Small intestine (tissue), 7 donors: ENCODE measurements around the gene SLC2A10. TPM values are rescaled to one million over a fixed set of nuclear protein-coding genes. Genes with fewer than 3 reads are reported as not detected.

ENCODE experiments used
- DNase-seq, 2 donors: peaks; one replicate each; pipeline versions ENCODE4 v3.0.0 to v3.0.0-alpha.2; 2013
- FAIRE-seq: peaks from 2 replicates; lab custom pipeline; 2012; peaks lifted over from hg19 to GRCh38; lab: Jason Lieb, UNC
- H3K27ac ChIP-seq, 3 donors: one replicate each; pipeline ENCODE4 v1.5.1; 2013; ENCODE audit warnings: low read length in 2 of 3, mild to moderate bottlenecking in 2 of 3, control low read depth in 1 of 3, inconsistent platforms in 1 of 3, low read depth in 1 of 3, moderate library complexity in 1 of 3
- H3K27me3 ChIP-seq, 3 donors: one replicate each; pipeline ENCODE4 v1.6.1; 2013; ENCODE audit warnings: low read length in 3 of 3, inconsistent platforms in 1 of 3; ENCODE audit not compliant: control insufficient read depth in 3 of 3, insufficient read depth in 3 of 3
- H3K36me3 ChIP-seq, 3 donors: one replicate each; pipeline ENCODE4 v1.6.1; 2013; ENCODE audit warnings: low read length in 3 of 3, inconsistent platforms in 1 of 3, low read depth in 1 of 3, mild to moderate bottlenecking in 1 of 3, moderate library complexity in 1 of 3; ENCODE audit not compliant: control insufficient read depth in 3 of 3, insufficient read depth in 2 of 3
- H3K4me1 ChIP-seq, 3 donors: one replicate each; pipeline ENCODE4 v1.6.1; 2013; ENCODE audit warnings: low read length in 2 of 3, inconsistent platforms in 1 of 3, low read depth in 1 of 3, mild to moderate bottlenecking in 1 of 3, moderate library complexity in 1 of 3; ENCODE audit not compliant: control insufficient read depth in 3 of 3, insufficient read depth in 2 of 3
- H3K4me3 ChIP-seq, 3 donors: one replicate each; pipeline ENCODE4 v1.5.1; 2013; ENCODE audit warnings: low read length in 3 of 3, control low read depth in 1 of 3, inconsistent platforms in 1 of 3, low read depth in 1 of 3, mild to moderate bottlenecking in 1 of 3, moderate library complexity in 1 of 3
- H3K9me3 ChIP-seq, 2 donors: one replicate each; pipeline ENCODE4 v1.6.1; 2013; ENCODE audit warnings: low read depth in 1 of 2, low read length in 1 of 2; ENCODE audit not compliant: control insufficient read depth in 2 of 2, insufficient read depth in 1 of 2
- WGBS, 3 donors: extraction: QIAGEN DNeasy Blood & Tissue Kit; methylation state at CpG; one replicate each; pipeline ENCODE4 v1.1.7; 2013; 5-methylcytosine and 5-hydroxymethylcytosine counted together
- polyA plus RNA-seq, 4 donors: library from polyadenylated mRNA; stranded (reverse) in 3 of 4; unstranded in 1 of 4; fragments of 200-250 nt in 3 of 4; fragments of 120-200 nt in 1 of 4; gene quantifications; one replicate each; pipeline versions ENCODE4 v1.2.1 to v1.2.3, GENCODE V29; 2013
- donor health status: healthy with polysubstance abuse.
- donor health status: control.
- donor health status: control.
- donor health status: Bipolar disorder and iron deficiency.
- donor health status: healthy.

Gene SLC2A10
- polyA plus RNA-seq, 4 donors, result 0.27 to 24.0 (median 2.5) TPM

DNA sequence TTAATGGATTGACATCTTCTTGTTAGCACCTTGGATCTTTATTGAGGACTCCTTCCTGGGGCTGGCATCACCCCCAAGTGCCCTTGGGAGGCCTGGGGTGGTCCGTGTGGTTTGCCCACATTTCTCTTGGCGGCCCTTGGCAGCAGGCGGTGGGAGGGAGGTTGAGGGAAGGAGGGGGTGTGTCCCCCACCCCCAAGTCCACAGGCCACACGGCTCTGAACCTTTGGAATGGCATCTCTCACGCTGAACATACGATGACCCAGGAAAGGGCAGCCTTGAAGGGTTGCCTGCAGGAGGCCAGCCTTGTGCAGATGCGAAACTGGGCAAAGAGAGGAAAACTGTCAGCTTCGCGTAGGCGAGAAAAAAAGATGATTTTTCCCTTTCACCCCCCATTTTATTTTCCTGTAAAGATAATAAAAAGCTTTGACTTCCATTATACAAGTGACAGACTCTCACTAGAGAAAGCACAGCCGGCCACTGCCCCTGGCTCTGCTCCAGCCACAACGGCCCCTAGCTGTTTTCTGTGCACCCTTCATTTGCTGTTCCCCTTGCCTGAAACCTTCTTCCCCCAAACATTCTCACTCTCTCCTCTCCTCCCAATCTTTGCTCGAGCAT, 56.2 kb downstream of the SLC2A10 start:
- no peaks in the 10 kb centered on the region for H3K4me1 ChIP-seq

GRCh38 chr20:46767127-46767761, 57.8 kb downstream of the SLC2A10 start:
- no peak overlapping the region for H3K27ac ChIP-seq
- H3K4me3 ChIP-seq, result no peak overlapping the region
- H3K4me1 ChIP-seq, result no peaks in the 10 kb centered on the region
- no peak for FAIRE-seq
- no peaks in the 10 kb centered on the region for H3K36me3 ChIP-seq
- no peaks in the 10 kb centered on the region for H3K9me3 ChIP-seq
- peaks cover 0 to 2% (median 0%) of the 10 kb centered on the region in 3 donors for H3K27me3 ChIP-seq
- WGBS, 3 donors, result 33 to 60% (median 41%) methylated on average over 4 of the region's 4 CpGs
- DNase-seq, result peak; percentile 54 to 57

More for the DNA sequence above, 56.2 kb downstream of the SLC2A10 start:
- Histone ChIP-seq H3K9me3 (no peaks in the 10 kb centered on the region), H3K4me3 (no peak overlapping the region), H3K27ac (no peak overlapping the region), H3K27me3 (peaks cover 0 to 2% (median 0%) of the 10 kb centered on the region in 3 donors), H3K36me3 (no peaks in the 10 kb centered on the region)
- no peak for DNase-seq
- no peak for FAIRE-seq
- WGBS, 3 donors, result 51 to 65% (median 62%) methylated on average over 13 of the region's 13 CpGs

- Histone ChIP-seq H3K9me3 (no peaks in the 10 kb centered on the region), H3K36me3 (no peaks in the 10 kb centered on the region), H3K27me3 (peaks cover 0 to 4% (median 0%) of the 10 kb centered on the region in 3 donors), H3K27ac (no peak overlapping the region), H3K4me1 (no peaks in the 10 kb centered on the region), H3K4me3 (no peak overlapping the region)
- DNase-seq (no peak), FAIRE-seq (no peak)
- 59 to 69% (median 64%) methylated on average over 10 of the region's 10 CpGs for WGBS, 3 donors
These were observed 61.1 kb downstream of the SLC2A10 start for GRCh38 chr20:46770330-46771194.

- Histone ChIP-seq H3K4me3 (no peak overlapping the region), H3K4me1 (no peaks in the 10 kb centered on the region), H3K9me3 (no peaks in the 10 kb centered on the region), H3K36me3 (no peaks in the 10 kb centered on the region), H3K27ac (no peak overlapping the region), H3K27me3 (peaks cover 0 to 3% (median 0%) of the 10 kb centered on the region in 3 donors)
- 82 to 87% (median 86%) methylated on average over 6 of the region's 6 CpGs for WGBS, 3 donors
- DNase-seq (no peak), FAIRE-seq (no peak)
These were observed 61.7 kb downstream of the SLC2A10 start for GRCh38 chr20:46771195-46771588.

DNA sequence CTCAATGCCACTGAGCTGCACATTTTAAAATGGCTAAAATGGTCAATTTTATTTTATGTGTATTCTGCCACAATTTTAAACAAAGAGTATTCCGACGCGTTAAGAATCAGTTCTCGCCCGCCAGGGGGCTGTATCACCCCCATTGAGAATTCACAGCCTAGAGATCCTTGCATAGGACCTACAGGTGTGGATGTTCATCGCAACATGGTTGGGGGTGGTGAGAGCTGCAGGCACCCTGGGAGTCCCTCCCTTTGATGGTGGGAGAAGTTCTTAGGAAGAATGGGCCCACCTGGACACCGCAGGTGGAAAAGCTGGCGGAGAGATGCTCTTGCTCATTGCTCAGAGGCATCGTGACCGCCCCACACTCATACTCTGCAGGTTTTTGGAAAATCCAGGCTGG, 63.5 kb downstream of the SLC2A10 start:
- FAIRE-seq (no peak), DNase-seq (peak in 1 of 2 donors; percentile 12)
- WGBS, 3 donors, result 62 to 67% (median 66%) methylated on average over 10 of the region's 10 CpGs
- no peak overlapping the region for H3K4me3 ChIP-seq
- H3K9me3 ChIP-seq, result no peaks in the 10 kb centered on the region
- H3K27ac ChIP-seq, result no peak overlapping the region
- H3K36me3 ChIP-seq, result no peaks in the 10 kb centered on the region
- no peaks in the 10 kb centered on the region for H3K4me1 ChIP-seq
- H3K27me3 ChIP-seq, result peaks cover 0 to 3% (median 0%) of the 10 kb centered on the region in 3 donors

DNA sequence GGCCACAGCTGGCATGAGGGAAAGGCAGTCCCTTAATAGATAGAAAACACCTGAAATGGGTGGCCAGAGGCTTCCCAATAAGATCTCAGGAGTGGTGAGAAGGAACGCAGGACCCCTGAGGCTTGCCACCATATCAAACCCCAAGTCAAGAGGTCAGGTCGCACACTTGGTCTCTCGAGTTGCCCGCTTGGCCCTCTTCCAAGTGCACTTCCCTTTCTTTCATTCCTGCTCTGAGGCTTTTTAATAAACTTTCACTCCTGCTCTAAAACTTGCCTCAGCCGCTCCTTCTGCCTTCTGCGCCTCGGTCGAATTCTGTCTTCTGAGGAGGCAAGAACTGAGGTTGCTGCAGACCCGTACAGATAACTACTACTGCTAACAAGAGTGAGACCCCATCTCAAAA, 64.2 kb downstream of the SLC2A10 start:
- 51 to 61% (median 60%) methylated on average over 9 of the region's 9 CpGs for WGBS, 3 donors
- H3K27me3 ChIP-seq, result peaks cover 0 to 3% (median 0%) of the 10 kb centered on the region in 3 donors
- no peak for DNase-seq
- H3K27ac ChIP-seq, result no peak overlapping the region
- H3K4me1 ChIP-seq, result no peaks in the 10 kb centered on the region
- FAIRE-seq, result no peak
- H3K36me3 ChIP-seq, result no peaks in the 10 kb centered on the region
- no peak overlapping the region for H3K4me3 ChIP-seq
- H3K9me3 ChIP-seq, result no peaks in the 10 kb centered on the region

DNA sequence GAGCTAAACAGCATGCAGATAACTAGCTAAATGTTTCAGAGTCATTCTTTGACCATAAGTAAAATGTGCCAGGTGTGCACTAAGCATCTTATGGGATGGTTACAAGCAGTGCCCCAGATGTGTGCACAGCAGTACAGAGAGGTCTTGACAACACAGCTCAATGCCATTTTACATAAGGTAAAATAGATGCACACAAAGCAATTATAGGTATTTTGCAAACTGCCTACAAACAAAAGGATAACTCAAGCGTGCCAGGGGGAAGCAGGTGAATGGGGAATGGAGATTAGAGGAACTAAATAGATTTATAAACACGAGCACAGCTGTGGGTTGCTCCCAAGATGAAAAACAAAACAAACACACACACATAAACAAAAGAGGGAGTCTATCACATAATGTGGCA, 64.8 kb downstream of the SLC2A10 start:
- H3K4me1 ChIP-seq, result no peaks in the 10 kb centered on the region
- WGBS, 3 donors, result 14 to 26% (median 17%) methylated on average over 2 of the region's 2 CpGs
- no peaks in the 10 kb centered on the region for H3K9me3 ChIP-seq
- no peaks in the 10 kb centered on the region for H3K36me3 ChIP-seq
- no peak for DNase-seq
- no peak overlapping the region for H3K4me3 ChIP-seq
- H3K27me3 ChIP-seq, result peaks cover 0 to 3% (median 0%) of the 10 kb centered on the region in 3 donors
- no peak for FAIRE-seq
- H3K27ac ChIP-seq, result no peak overlapping the region

GRCh38 chr20:46774943-46775560, 65.6 kb downstream of the SLC2A10 start:
- no peak for FAIRE-seq

More at GRCh38 chr20:46774943-46775560, 65.6 kb downstream of the SLC2A10 start:
- no peak overlapping the region for H3K27ac ChIP-seq
- 75 to 81% (median 78%) methylated on average over 9 of the region's 9 CpGs for WGBS, 3 donors
- H3K4me3 ChIP-seq, result no peak overlapping the region
- no peak for DNase-seq
- H3K27me3 ChIP-seq, result peaks cover 0 to 3% (median 0%) of the 10 kb centered on the region in 3 donors
- no peaks in the 10 kb centered on the region for H3K9me3 ChIP-seq
- no peaks in the 10 kb centered on the region for H3K36me3 ChIP-seq
- no peaks in the 10 kb centered on the region for H3K4me1 ChIP-seq
